Choroid plexus epithelial cell (primary cell): Measurements from ENCODE around the gene CACHD1.

ENCODE experiments used
- DNase-seq: peaks from one replicate; pipeline ENCODE4 v3.0.0-alpha.2; 2010; ENCODE audit warnings: low read depth
- H3K4me3 ChIP-seq: 2 replicates; pipeline ENCODE4 v1.5.1; 2011; ENCODE audit warnings: low read depth, mild to moderate bottlenecking, control low read depth, low read length, moderate library complexity
- CTCF ChIP-seq: conservative IDR thresholded peaks from 2 replicates; pipeline ENCODE4 v1.5.1; 2011; ENCODE audit warnings: low read depth, mild to moderate bottlenecking, control low read depth, inconsistent platforms, low read length, moderate library complexity

The CACHD1 gene

DNA sequence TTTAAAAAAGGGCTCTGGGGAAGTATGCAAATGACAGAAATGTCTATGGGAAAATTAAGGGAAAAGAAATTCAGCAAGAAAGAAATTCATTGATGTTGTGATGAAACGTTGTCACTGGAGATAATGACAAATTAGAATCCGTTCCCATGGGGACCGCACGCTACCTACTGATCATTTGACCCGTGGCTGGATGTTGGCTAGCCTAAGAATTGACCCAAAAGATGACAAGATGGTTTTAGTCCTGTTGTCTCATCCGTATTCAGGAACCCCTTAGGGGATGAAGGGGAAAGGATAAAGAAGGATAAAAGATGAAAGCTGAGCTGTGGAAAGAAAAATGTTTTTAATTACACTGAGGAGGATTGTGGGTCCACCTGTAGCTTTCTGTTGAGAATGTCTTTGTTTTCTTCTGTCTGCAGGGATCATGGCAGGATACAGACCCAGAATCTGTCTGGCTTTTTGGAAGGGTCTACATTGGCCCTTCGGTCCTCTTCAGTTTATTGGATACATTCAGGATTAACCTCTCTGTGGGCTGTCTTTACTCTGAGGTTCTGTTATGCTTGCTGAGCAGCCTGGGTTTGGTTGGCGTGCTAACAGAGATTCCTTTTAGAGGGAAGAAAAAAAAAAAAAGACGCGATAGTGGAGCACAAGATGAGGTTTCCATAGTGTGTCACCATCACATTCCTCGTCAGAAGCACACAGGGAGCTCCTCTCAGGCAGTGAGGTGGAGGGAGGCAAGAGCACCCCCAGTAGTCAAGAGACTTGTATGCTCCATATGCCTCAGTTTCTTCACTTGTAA, 106.2 kb downstream of the CACHD1 start:
- DNase-seq: no peak
- TF ChIP-seq CTCF: no peak
- H3K4me3 ChIP-seq: no peak overlapping the region

GRCh38 chr1:64578270-64578973, 108.5 kb downstream of the CACHD1 start:
- no peak for TF ChIP-seq CTCF
- H3K4me3 ChIP-seq: no peak overlapping the region
- DNase-seq: no peak

DNA sequence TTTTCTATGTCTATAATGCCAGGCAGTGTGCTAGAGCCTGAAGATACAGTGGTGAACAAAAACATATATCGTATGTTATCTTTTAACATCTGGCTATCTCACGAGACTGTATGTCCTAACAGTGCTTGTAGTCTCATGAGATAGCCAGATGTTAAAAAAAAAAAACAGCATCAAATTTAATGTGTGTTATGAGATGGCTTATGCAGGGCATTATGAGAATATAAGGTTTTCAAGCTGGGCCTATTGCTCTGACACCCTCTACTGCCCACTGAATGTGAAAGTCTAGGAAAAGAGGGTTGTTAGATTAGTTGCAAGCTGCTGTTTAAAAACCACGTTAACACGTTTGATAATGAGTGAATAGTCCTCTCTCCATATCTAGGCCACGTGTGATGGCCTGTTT, 109.8 kb downstream of the CACHD1 start:
- H3K4me3 ChIP-seq: no peak overlapping the region
- peak; percentile 10 for DNase-seq
- no peak for TF ChIP-seq CTCF

- H3K4me3 ChIP-seq: no peak overlapping the region
- no peak for DNase-seq
- TF ChIP-seq CTCF: no peak
These were observed 111.4 kb downstream of the CACHD1 start for GRCh38 chr1:64581135-64581842.

DNA sequence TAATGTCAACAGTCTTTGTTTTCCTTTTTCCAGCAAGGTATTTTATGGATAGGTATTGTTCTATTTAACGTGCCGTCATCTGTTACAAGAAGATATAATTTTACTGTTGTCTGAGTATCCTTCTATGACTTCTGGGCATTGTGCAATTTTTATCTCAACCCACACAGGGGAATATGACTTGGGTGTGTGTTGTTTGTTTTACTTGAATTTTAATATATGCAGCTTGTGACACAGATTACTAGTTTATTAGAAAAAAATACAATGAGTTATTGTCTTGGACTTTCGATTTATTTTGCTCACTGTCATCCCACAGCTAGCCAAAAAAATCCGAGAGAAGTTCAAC, 111.9 kb downstream of the CACHD1 start:
- DNase-seq: no peak
- H3K4me3 ChIP-seq: no peak overlapping the region
- no peak for TF ChIP-seq CTCF

DNA sequence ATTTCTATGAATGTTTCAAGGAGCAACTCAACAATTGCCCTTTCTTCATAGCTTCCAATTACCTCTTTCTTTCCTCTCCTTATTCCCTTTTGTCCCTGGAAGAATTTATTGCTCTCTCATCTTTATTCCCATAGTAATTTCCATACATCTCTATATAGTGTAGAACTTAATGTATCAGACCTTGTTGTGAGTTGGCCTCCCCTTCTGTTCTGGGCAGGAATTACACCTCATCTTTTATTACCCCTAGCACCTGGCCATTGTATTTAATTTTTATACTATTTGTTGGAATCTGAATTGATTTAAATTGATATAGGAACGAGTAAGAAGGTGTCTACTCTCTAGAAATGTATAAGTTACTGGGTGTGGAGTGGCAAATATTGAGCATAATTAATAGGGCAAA, 114.5 kb downstream of the CACHD1 start:
- H3K4me3 ChIP-seq: no peak overlapping the region
- DNase-seq: peak; percentile 21
- TF ChIP-seq CTCF: peak; percentile 54
